GM21717 (cell line): Measurements from ENCODE around the gene IFT27.
"Not testable (repeated sequence)": the region's sequence is repeated elsewhere in the genome, so short reads cannot be mapped to it uniquely, and the experiment has no call there.

Experiments used
- ATAC-seq: cut with Tn5 transposase; IDR thresholded peaks from one replicate; pipeline ENCODE4 v1.9.1; 2021; ENCODE audit warnings: mild to moderate bottlenecking, moderate library complexity; ENCODE audit not compliant: unreplicated experiment

The IFT27 gene

GRCh38 chr22:36765943-36766450 is 9.9 kb downstream of the IFT27 start:
- ATAC-seq = no peak

DNA sequence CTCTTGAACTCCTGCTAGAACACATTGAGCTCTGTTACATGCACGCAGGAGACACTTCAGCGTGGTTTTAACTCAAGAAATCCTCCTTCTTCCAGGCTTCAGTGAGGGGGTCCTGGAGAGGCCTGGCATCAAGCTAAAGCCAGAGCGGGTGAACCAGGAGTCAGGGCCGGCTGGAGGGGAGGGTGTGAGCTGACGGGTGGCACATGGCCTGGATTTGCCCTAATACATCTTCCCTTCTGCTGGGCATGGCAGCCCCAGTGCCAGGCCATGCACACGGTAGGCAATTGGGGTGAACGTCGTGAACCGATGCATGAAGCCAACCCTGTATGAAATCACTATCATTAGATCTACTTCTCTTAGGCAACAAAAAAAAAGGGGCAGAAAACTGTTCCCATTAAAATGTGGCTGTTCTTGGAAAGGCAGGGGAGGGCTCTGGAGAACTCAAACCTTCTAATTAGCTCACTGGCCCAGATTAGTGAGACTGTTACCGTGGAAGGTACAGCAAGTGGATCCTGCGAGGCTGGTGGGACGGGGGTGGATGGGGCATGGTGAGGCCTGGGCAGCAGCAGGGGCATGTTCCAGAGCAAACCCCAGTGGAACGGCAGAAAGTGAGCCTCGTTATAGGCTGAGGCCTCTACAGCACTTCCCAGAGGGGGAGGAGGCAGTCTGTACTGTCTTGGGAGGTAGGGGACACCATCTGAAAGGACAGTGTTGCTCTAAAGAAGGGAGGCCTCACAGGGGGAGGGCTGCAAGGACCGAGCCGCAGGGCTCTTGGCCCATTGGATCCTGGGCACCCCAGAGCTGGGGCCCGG is 10.6 kb downstream of the IFT27 start:
- ATAC-seq = no peak

- no peak for ATAC-seq
Observed at GRCh38 chr22:36764641-36765040, 11.3 kb downstream of the IFT27 start.

DNA sequence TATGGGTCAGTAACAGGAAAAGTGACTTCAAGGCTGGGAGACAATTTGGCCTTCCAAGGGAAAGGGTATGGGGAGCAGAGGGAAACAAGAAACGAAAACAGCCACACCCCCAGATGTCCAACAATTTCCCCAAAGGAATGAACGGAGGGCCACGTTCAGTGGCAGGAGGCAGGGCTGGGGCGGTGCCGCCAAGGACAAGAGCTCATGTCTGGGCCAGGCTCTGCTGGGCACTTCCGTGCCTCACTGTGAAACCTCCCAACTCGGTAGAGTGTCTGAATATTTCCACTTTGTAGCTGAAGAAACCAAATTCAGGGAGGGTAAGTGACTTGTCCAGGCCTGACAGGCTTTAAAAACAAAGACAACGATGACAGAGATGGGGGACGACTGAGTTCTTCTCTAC is 11.9 kb downstream of the IFT27 start:
- no peak for ATAC-seq

GRCh38 chr22:36763576-36763975 is 12.3 kb downstream of the IFT27 start:
- no peak for ATAC-seq

DNA sequence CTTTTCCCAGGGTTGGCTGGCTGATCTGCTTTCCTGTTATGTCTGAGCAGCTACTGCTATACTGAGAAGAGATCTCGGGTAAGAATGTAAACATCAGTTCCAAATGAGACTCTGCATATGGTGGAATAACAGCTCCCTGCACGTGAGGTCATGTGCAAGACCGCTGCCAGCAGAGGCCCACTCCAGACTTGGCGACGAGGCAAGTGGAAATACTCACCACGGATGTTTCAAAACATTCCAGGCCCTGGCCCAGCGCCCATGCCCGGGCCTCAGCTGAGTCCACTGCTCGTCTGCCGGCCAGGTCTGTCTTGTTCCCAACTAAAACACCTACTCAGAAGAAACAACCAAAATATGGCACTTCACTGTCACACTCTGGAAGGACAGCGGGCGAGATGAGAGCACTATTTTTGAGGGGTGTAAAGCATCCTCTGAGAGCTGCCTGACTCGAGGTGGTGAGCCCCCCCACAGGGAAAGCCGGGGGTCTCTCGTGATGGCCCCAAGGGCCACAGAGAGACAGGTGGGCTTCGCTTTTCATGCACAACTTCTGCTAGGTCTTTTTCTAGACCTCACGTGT is 13.1 kb downstream of the IFT27 start:
- ATAC-seq = no peak

- no peak for ATAC-seq
Observed at GRCh38 chr22:36761553-36762240, 14.2 kb downstream of the IFT27 start.

DNA sequence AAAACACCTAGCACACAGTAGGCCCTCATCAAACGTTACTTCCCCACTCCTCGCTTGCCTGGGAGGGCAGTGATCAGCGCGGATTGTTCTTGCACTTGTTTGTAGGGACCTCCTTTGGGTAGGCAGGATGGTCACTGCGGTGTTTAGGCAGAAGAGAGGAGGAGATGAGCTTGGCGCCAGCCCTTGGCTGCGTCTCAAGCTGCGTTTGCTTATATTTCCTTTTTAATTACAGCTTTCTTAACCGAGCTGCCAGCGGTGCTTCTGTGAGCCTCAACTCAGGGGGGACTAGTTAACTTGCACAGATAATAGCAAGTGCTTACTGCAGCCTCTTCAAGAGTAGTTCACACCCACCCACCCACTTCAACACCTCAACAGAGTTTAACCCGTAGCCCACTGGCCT is 15.1 kb downstream of the IFT27 start:
- no peak for ATAC-seq

DNA sequence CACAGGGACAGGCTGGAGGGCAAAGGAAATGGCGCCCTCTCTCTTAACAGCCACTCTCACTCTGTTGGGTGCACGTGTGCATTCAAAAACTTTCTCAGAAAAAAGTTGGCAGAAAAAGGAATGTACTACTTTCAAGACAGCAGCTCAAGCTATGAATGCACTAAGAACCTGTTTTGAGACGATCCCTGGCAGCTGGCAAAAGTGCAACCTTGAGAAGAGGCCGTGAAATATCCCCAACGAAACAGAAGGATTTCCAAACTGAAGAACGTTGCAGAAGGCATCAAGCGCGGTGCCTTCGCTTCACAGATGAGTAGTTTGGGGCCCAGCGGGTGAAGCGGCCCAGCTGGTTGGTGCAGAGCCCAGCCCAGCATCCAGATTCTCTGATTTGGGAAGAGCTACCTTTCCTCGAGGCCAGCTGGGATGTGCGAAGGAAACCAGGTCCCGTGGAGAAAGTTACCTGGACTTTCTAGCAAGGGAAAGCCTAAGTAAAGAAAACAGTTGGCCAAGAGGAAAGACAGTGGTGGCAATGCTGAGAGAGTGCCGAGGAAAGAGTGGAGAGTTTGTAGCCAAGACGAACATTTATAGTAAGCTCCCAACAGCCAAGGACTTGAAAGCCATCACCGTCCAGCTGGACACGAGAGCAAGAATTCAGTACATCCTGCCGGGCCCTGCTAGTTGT is 16.3 kb downstream of the IFT27 start:
- ATAC-seq = no peak

DNA sequence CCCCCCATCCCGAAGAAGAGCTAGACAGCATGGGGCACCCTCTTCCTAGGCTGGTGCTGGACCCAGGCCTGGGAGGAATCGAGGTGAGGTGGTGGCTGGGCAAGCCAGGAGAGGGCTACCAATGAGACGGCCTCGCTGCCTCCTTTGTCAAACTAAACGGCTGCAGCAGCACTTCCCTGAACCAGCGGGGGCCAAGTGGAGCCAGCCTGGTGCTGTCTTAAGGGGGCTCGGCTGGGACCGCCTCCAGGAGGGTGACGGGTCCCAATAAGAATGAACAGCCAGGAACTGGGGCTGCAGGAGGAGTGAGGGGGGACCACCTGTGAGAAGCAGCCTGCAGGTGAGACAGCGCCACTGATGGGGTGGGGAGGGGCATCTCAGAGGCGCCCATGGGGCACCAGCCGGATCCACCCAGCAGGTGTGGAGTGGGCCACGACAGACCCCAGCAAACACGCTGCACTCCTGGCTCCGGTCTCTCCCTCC is 17.1 kb downstream of the IFT27 start:
- ATAC-seq = no peak

DNA sequence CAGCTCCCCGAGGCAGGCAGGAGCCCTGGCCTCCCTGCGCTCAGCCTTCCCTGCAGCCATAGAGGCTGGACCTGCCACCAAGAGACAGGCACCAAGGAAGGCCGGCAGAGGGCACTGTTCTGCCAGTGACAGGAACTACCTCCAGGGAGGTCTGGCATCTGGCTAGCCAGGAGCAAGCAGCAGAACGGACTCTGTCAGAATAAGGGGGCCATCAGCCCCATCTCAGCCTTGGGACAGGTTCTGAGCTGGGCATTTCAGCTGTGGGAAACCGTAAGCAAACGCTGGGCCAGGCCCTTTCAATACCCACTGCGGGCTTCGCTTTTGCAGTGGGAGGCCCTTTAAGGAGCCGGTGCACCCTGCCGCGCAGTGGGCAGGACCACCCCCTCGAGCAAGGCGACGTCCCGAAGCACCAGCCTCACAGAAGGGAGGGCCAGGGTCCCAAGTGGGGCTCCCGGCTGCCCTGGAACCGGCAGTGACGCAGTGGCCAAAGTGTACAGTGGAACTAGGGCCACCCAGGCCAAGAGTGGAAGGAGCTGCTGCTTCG is 18.2 kb downstream of the IFT27 start:
- ATAC-seq = no peak

- ATAC-seq = no peak
Observed at GRCh38 chr22:36756746-36757655, 18.9 kb downstream of the IFT27 start.

DNA sequence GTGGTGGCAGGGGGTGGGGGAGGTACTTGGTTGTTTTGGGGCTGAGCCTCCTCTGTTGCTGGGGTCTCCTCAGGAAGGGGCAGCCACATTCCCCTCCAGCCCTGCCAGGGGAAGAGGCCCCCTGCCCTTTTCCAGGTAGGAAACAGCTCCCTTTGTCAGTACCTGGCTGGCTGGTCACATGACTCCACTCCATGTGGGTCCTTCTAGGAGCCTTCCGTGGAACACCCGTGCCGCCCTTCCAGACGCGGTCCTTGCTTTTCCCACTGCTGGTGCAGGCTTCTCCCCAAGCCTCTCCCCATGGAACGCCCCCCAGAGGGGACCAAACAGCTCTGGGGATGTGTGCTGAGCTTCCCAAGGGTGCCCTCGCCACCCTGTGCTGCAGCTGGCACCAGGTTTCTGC is 19.9 kb downstream of the IFT27 start:
- ATAC-seq = no peak

GRCh38 chr22:36755316-36755715 is 20.6 kb downstream of the IFT27 start:
- no peak for ATAC-seq

GRCh38 chr22:36754881-36755280 is 21.0 kb downstream of the IFT27 start:
- not testable (repeated sequence) for ATAC-seq

- no peak for ATAC-seq
Observed at GRCh38 chr22:36753916-36754315, 22.0 kb downstream of the IFT27 start.

GRCh38 chr22:36753120-36753802 is 22.7 kb downstream of the IFT27 start:
- no peak for ATAC-seq

DNA sequence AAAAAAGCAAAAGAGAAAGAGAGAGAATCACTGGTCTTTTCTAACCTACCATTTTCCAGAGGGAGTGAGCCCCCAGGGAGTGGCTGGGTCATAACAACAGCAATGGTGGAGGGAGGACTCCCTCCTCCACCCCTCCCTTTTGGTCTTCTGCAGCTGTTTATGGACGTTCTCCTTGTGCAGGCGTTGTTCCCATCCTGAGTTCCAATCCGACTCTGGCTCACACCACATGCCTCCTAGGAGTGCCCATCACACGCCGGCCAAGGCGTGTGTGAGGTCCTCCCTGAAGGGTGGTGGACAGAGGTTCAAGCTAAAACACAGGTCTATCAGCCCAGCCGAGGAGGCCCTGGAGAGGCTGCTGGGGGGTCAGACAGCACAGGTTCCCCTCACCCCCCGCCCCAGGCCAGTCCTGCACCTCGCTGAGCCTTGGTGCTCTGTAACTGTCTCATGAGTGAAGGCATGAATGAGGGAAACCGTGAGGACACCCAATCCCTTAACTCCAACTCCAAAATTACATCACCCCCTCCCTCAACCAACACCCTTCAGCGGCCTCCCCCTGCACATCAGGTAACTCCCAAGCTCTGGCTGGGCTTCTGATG is 29.4 kb downstream of the IFT27 start:
- no peak for ATAC-seq
